SJCRH30 (cell line): Measurements from ENCODE around the gene ALKBH6. TPM values are rescaled to one million over a fixed set of nuclear protein-coding genes. Genes with fewer than 3 reads are reported as not detected.
A peak's percentile ranks its signal among the peaks of the same experiment; 100 is the strongest.

Experiments
- DNase-seq, 2 experiments: peaks; one replicate each; pipeline ENCODE4 v3.0.0-alpha.2; 2015 to 2020
- H3K27ac ChIP-seq: fragments of 250-450 bp; sonication (Bioruptor Pico); 2 replicates; pipeline ENCODE4 v1.5.1; 2020; ENCODE audit warnings: mild to moderate bottlenecking, moderate library complexity
- H3K27me3 ChIP-seq: fragments of 250-450 bp; sonication (Bioruptor Pico); 2 replicates; pipeline ENCODE4 v1.5.1; 2020; ENCODE audit warnings: mild to moderate bottlenecking, moderate library complexity
- H3K36me3 ChIP-seq: fragments of 250-450 bp; sonication (Bioruptor Pico); 2 replicates; pipeline ENCODE4 v1.5.1; 2020; ENCODE audit warnings: mild to moderate bottlenecking, moderate library complexity
- H3K4me1 ChIP-seq: fragments of 250-450 bp; sonication (Bioruptor Pico); 2 replicates; pipeline ENCODE4 v1.5.1; 2020; ENCODE audit warnings: mild to moderate bottlenecking, moderate library complexity
- H3K4me3 ChIP-seq: fragments of 250-450 bp; sonication (Bioruptor Pico); 2 replicates; pipeline ENCODE4 v1.5.1; 2020; ENCODE audit warnings: mild to moderate bottlenecking, moderate library complexity
- H3K9me3 ChIP-seq: fragments of 250-450 bp; sonication (Bioruptor Pico); replicated peaks from 2 replicates; pipeline ENCODE4 v1.5.1; 2020; ENCODE audit warnings: mild to moderate bottlenecking, moderate library complexity
- total RNA-seq: library from RNA; depleted of rRNA; stranded (reverse); fragments of >200 nt; shearing (Covaris generic); gene quantifications from 2 replicates; pipeline ENCODE4 v1.2.3, GENCODE V29; 2014; rRNA removed

Gene ALKBH6
- total RNA-seq = 17.4 and 19.8 TPM in 2 replicates

- Histone ChIP-seq H3K4me3 (peak within 1 kb of the TSS; percentile 67), H3K9me3 (no peaks in the 10 kb centered on the region), H3K4me1 (peaks cover 3% of the 10 kb centered on the region; the same call in 1 of the 2 replicates), H3K36me3 (no peaks in the 10 kb centered on the region), H3K27me3 (no peaks in the 10 kb centered on the region), H3K27ac (peak within 1 kb of the TSS; percentile 36)
- DNase-seq = peak; percentile 100
Observed at GRCh38 chr19:36014012-36014924, at the start of gene ALKBH6. Gene ALKBH6, minus strand, starts transcription at chr19:36014213. Its CDS starts 816 bp downstream, at chr19:36013397.

DNA sequence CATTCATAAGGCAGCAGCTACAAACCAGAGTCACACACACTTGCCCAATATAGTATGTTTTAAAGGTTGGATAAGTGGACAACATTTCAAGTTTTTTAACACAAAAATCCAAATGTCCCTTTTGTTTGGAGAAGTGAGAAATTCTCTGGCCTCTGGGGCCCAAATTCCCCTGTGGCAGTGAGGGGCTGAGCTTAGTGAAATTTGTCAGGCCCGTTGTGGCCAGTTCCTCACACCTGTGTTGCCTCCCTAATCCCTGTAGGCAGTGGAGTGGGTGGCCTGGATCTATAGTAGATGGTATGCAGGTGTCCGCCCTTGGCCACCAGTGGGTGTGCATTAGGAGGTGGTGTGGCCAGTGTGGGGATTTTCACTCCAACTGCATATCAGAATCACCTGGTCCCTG is 47.4 kb upstream of the ALKBH6 start:
- Histone ChIP-seq H3K27me3 (no peaks in the 10 kb centered on the region), H3K27ac (no peak overlapping the region), H3K4me3 (no peak overlapping the region), H3K4me1 (no peaks in the 10 kb centered on the region), H3K36me3 (peaks cover 79% of the 10 kb centered on the region), H3K9me3 (no peaks in the 10 kb centered on the region)
- DNase-seq = no peak

GRCh38 chr19:36060430-36060829 is 46.4 kb upstream of the ALKBH6 start:
- DNase-seq = peak; percentile 41 to 60
- Histone ChIP-seq H3K36me3 (peaks cover 73% of the 10 kb centered on the region), H3K27me3 (no peaks in the 10 kb centered on the region), H3K9me3 (no peaks in the 10 kb centered on the region), H3K4me1 (no peaks in the 10 kb centered on the region; the same call in 1 of the 2 replicates), H3K27ac (no peak overlapping the region), H3K4me3 (no peak overlapping the region)

GRCh38 chr19:36059180-36059910 is 45.3 kb upstream of the ALKBH6 start:
- no peak overlapping the region for H3K4me3 ChIP-seq
- H3K4me1 ChIP-seq = no peaks in the 10 kb centered on the region; the same call in 1 of the 2 replicates
- H3K36me3 ChIP-seq = peaks cover 62% of the 10 kb centered on the region
- no peak overlapping the region for H3K27ac ChIP-seq
- H3K9me3 ChIP-seq = no peaks in the 10 kb centered on the region
- DNase-seq = no peak
- no peaks in the 10 kb centered on the region for H3K27me3 ChIP-seq

GRCh38 chr19:36058481-36059179 is 44.6 kb upstream of the ALKBH6 start:
- no peak for DNase-seq
- Histone ChIP-seq H3K36me3 (peaks cover 55% of the 10 kb centered on the region), H3K4me1 (no peaks in the 10 kb centered on the region; the same call in 1 of the 2 replicates), H3K9me3 (no peaks in the 10 kb centered on the region), H3K27ac (no peak overlapping the region), H3K27me3 (no peaks in the 10 kb centered on the region), H3K4me3 (no peak overlapping the region)

DNA sequence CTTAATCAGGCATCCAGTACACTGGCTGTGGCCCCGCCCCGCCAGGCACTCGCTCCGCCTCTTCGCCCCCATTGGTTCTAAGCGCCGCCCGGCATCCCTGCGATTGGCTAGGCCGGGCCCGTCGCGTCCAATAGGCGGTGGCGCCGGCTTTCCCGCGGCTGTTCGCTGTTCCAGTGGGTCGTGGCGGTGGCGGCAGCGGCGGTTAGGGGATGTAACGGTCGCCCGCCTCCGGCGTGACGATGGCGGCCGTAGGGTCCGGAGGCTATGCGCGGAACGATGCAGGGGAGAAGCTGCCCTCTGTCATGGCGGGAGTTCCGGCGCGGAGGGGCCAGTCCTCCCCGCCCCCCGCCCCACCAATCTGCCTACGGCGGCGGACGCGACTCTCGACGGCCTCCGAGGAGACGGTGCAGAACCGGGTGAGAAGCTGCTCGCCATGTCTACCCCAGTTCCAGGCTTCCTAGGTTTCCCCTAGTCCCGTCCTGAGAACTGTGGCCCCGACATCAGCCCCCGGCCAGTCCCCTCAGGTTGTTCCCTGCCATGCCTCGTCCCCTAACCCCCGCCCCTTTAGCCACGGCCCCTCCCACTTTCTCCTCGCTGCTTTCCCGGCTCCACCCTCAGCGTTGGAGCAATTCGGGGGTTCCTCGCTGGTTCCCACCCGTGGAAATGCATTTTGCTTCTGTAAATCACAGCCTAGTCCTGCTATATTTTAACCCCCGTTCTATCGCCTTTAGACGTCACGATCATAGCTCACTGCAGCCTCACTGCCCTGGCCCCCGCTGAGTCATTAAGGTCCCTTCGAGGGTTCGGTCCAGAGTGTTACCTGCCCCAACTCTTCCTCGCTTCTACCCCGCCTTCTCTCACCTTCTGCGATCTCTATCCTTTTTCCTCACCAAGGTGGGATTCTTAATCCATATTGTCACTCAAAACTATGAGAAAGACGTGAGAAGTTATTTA is 41.0 kb upstream of the ALKBH6 start, which contains the start of gene WDR62:
Gene WDR62 (plus strand): TSS at position 165 of the 954 bp plus-strand sequence. CDS start 75 bp downstream, at position 240.
- Histone ChIP-seq H3K27ac (peak within 1 kb of the TSS; percentile 85), H3K27me3 (no peaks in the 10 kb centered on the region), H3K9me3 (no peaks in the 10 kb centered on the region), H3K4me1 (no peaks in the 10 kb centered on the region; the same call in 1 of the 2 replicates), H3K36me3 (peaks cover 22% of the 10 kb centered on the region), H3K4me3 (peak within 1 kb of the TSS; percentile 85)
- peak; percentile 96 to 97 for DNase-seq

DNA sequence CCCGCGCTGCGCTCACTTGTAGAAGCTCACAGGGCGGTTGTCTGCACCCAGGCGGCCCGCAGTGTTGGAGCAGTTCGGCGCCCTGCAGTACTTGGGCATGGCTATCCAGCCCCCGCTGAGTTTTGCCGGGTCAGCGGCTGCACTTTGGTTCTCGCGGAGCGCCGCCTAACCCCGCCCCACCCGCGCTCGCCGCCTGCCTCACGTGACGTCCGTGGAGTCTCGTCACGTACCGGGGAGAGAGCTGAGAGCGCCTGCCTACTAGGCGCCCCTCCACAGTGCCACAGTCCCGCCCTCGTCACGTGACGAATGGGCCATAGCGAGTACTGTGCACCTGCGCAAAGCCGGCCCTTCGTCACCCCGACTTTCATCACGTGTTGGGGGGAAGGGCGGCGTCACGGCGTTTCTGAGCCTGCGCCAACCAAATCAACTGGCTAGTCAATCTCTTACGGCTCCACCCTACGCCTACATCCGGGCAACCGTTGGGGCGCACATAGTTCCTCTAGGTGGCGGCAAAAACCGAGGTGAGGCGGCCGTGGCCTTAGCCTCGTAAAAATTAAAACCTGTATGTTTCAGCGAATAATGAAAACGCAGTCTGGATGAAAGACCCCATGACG is 40.2 kb upstream of the ALKBH6 start, which contains the start of gene THAP8:
Gene THAP8 (minus strand): TSS at position 167 of the 614 bp plus-strand sequence. CDS start 68 bp downstream, at position 99.
- H3K4me3 ChIP-seq = peak within 1 kb of the TSS; percentile 85
- H3K27me3 ChIP-seq = no peaks in the 10 kb centered on the region
- H3K4me1 ChIP-seq = no peaks in the 10 kb centered on the region; the same call in 1 of the 2 replicates
- peak; percentile 100 for DNase-seq
- H3K27ac ChIP-seq = peak within 1 kb of the TSS; percentile 85
- H3K9me3 ChIP-seq = no peaks in the 10 kb centered on the region
- peaks cover 16% of the 10 kb centered on the region for H3K36me3 ChIP-seq

- DNase-seq = no peak
- H3K27ac ChIP-seq = no peak overlapping the region
Observed at GRCh38 chr19:36051637-36052036, 37.6 kb upstream of the ALKBH6 start.

DNA sequence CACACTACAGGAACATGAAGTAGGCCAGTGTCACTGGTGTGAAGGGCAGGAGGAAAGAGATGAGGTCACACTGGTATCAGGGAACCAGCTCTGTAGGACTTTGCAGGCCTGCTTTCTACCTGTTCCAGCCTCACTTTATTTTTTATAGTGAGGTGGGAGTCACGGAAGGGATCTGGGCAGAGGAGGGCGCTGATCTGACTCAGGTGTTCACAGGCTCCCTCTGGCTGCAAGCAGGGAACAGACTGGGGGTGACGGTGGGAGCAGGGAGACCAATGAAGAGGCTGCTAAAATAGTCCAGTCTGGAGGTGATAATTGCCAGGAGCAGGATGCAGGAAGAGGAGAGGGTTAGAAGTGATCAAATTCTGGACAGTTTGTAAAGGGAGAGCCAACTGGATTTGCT is 37.2 kb upstream of the ALKBH6 start:
- no peak for DNase-seq
- no peaks in the 10 kb centered on the region for H3K36me3 ChIP-seq
- no peak overlapping the region for H3K4me3 ChIP-seq
- H3K4me1 ChIP-seq = no peaks in the 10 kb centered on the region; the same call in 1 of the 2 replicates
- no peak overlapping the region for H3K27ac ChIP-seq
- H3K9me3 ChIP-seq = no peaks in the 10 kb centered on the region
- no peaks in the 10 kb centered on the region for H3K27me3 ChIP-seq

More at GRCh38 chr19:36051637-36052036, 37.6 kb upstream of the ALKBH6 start:
- H3K9me3 ChIP-seq = no peaks in the 10 kb centered on the region
- H3K4me1 ChIP-seq = no peaks in the 10 kb centered on the region; the same call in 1 of the 2 replicates
- H3K27me3 ChIP-seq = no peaks in the 10 kb centered on the region
- H3K4me3 ChIP-seq = no peak overlapping the region
- no peaks in the 10 kb centered on the region for H3K36me3 ChIP-seq

DNA sequence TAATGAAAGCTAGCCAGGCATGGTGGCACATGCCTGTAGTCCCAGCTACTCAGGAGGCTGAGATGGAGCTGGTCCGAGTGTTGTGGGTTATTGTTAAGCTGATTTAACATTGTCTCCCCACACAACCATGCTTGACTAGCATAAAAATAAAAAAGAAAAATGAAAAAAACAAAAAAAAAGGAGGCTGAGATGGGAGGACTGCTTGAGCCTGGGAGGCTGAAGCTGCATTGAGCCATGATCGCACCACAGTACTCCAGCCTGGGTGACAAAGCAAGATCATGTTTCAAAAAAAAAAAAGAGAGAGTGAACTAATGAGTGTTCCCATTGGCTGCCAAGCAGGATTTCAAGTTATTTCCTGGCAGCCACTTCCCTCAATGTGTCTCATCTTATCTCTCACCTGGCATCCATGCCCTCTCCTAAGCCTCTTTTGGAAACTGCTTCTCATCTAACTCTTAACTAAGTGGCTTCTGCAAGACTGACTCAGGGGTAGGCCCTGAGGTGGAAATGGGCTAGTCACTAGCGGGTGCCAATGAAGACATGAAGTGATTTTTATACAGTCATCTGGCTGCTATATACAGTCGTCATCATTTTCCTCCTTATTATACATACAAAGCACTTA is 35.2 kb upstream of the ALKBH6 start:
- no peak overlapping the region for H3K4me3 ChIP-seq
- no peaks in the 10 kb centered on the region for H3K27me3 ChIP-seq
- no peaks in the 10 kb centered on the region for H3K36me3 ChIP-seq
- no peaks in the 10 kb centered on the region; the same call in 1 of the 2 replicates for H3K4me1 ChIP-seq
- no peaks in the 10 kb centered on the region for H3K9me3 ChIP-seq
- DNase-seq = no peak
- no peak overlapping the region for H3K27ac ChIP-seq

GRCh38 chr19:36047835-36048234 is 33.8 kb upstream of the ALKBH6 start:
- H3K4me1 ChIP-seq = no peaks in the 10 kb centered on the region; the same call in 1 of the 2 replicates
- DNase-seq = no peak
- H3K4me3 ChIP-seq = no peak overlapping the region
- no peaks in the 10 kb centered on the region for H3K9me3 ChIP-seq
- no peaks in the 10 kb centered on the region for H3K27me3 ChIP-seq
- H3K27ac ChIP-seq = no peak overlapping the region
- no peaks in the 10 kb centered on the region for H3K36me3 ChIP-seq

GRCh38 chr19:36046443-36047050 is 32.5 kb upstream of the ALKBH6 start:
- no peak overlapping the region for H3K27ac ChIP-seq
- H3K36me3 ChIP-seq = no peaks in the 10 kb centered on the region
- H3K4me3 ChIP-seq = no peak overlapping the region
- H3K9me3 ChIP-seq = no peaks in the 10 kb centered on the region
- no peaks in the 10 kb centered on the region for H3K4me1 ChIP-seq
- H3K27me3 ChIP-seq = no peaks in the 10 kb centered on the region
- no peak for DNase-seq
